HG02885 (cell line): ENCODE results near the gene PTPRD.

Source experiments
- ATAC-seq: cut with Tn5 transposase; IDR thresholded peaks from one replicate; pipeline ENCODE4 v1.9.1; 2021; ENCODE audit warnings: mild to moderate bottlenecking; ENCODE audit not compliant: unreplicated experiment, poor library complexity

PTPRD gene

GRCh38 chr9:8653111-8653510, 1959.7 kb downstream of the PTPRD start:
- ATAC-seq = no peak

GRCh38 chr9:8652255-8652654, 1960.5 kb downstream of the PTPRD start:
- ATAC-seq = no peak

- ATAC-seq = no peak
Measured at GRCh38 chr9:8651846-8652215, 1961.0 kb downstream of the PTPRD start.

GRCh38 chr9:8651070-8651845, 1961.5 kb downstream of the PTPRD start:
- ATAC-seq = no peak

- no peak for ATAC-seq
Measured at GRCh38 chr9:8649807-8650206, 1963.0 kb downstream of the PTPRD start.

GRCh38 chr9:8649160-8649559, 1963.6 kb downstream of the PTPRD start:
- ATAC-seq = no peak

- ATAC-seq = no peak
Measured at GRCh38 chr9:8648271-8648845, 1964.4 kb downstream of the PTPRD start.

- no peak for ATAC-seq
Measured at GRCh38 chr9:8647824-8648223, 1965.0 kb downstream of the PTPRD start.

- ATAC-seq = no peak
Measured at GRCh38 chr9:8644571-8644970, 1968.2 kb downstream of the PTPRD start.

- ATAC-seq = no peak
Measured at GRCh38 chr9:8643896-8644295, 1968.9 kb downstream of the PTPRD start.

GRCh38 chr9:8643464-8643863, 1969.3 kb downstream of the PTPRD start:
- ATAC-seq = no peak

- ATAC-seq = no peak
Measured at GRCh38 chr9:8640761-8641160, 1972.0 kb downstream of the PTPRD start.

GRCh38 chr9:8637626-8638025, 1975.2 kb downstream of the PTPRD start:
- no peak for ATAC-seq

- no peak for ATAC-seq
Measured at GRCh38 chr9:8633784-8634183, 1979.0 kb downstream of the PTPRD start.

GRCh38 chr9:8632493-8632892, 1980.3 kb downstream of the PTPRD start:
- ATAC-seq = no peak

GRCh38 chr9:8628791-8629190, 1984.0 kb downstream of the PTPRD start:
- ATAC-seq = no peak

- ATAC-seq = no peak
Measured at GRCh38 chr9:8627976-8628679, 1984.7 kb downstream of the PTPRD start.

- ATAC-seq = no peak
Measured at GRCh38 chr9:8622871-8623270, 1989.9 kb downstream of the PTPRD start.

GRCh38 chr9:8622222-8622802, 1990.5 kb downstream of the PTPRD start:
- no peak for ATAC-seq

- no peak for ATAC-seq
Measured at GRCh38 chr9:8621416-8621815, 1991.4 kb downstream of the PTPRD start.

- ATAC-seq = no peak
Measured at GRCh38 chr9:8616414-8616813, 1996.4 kb downstream of the PTPRD start.
